ENCODE data around the gene ACOT7.

ACOT7 gene, protein sequence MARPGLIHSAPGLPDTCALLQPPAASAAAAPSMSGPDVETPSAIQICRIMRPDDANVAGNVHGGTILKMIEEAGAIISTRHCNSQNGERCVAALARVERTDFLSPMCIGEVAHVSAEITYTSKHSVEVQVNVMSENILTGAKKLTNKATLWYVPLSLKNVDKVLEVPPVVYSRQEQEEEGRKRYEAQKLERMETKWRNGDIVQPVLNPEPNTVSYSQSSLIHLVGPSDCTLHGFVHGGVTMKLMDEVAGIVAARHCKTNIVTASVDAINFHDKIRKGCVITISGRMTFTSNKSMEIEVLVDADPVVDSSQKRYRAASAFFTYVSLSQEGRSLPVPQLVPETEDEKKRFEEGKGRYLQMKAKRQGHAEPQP
- long read RNA-seq, transcript ACOT7-210 (9 exons, 1,403 nt), result major isoform, 291 of 312 reads
- long read RNA-seq, partial matches to known transcripts, result 11 of 312 reads
- long read RNA-seq, other reads (novel, unspliced or antisense), result 10 of 312 reads

- peak; percentile 63 to 80 for DNase-seq (ENCODE audit: low read depth in 1 of 2, low spot score in 1 of 2)
- H3K27ac ChIP-seq (replicated peaks), result peak within 1 kb of the TSS; percentile 85
These were observed at the start of gene ACOT7 for GRCh38 chr1:6393400-6394187. Gene ACOT7 (minus strand): TSS chr1:6393767. CDS start chr1:6393399, 368 bp downstream.

DNA sequence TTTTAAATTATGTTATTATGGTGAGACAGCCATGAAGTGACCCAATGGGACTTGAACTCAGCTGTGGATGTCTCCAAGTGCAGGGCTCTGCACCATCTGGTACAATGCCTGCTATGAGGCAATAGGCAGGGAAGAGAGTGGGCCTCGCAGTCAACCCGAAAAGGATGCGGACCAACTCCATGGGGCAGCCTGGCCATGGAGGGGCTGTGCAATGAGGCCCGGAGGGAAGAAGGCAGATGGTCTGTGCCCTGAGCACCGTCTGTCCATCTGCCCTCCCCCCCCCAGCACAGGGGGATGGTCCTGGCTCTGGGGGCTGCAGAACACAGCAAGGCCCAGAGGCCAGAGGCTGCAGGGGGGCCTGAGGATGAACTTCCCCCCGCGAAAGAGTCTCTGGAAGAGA, 48.0 kb upstream of the ACOT7 start:
- H3K27ac ChIP-seq (replicated peaks), result no peak overlapping the region
- DNase-seq (ENCODE audit: low read depth in 1 of 2, low spot score in 1 of 2), result no peak
- no peak for TF ChIP-seq REST (IDR thresholded peaks at IDR 0.05; ENCODE audit: insufficient replicate concordance, low read depth)
- no peak for TF ChIP-seq GABPA (IDR thresholded peaks at IDR 0.05; ENCODE audit: low read depth)
- TF ChIP-seq POLR2AphosphoS5 (IDR thresholded peaks at IDR 0.05; ENCODE audit: low read depth), result no peak
- TF ChIP-seq CTCF (IDR thresholded peaks at IDR 0.05; ENCODE audit: insufficient read depth, low read length), result no peak
- TF ChIP-seq SPI1 (IDR thresholded peaks at IDR 0.05; ENCODE audit: borderline replicate concordance, low read depth), result no peak
- no peak overlapping the region for H3K4me3 ChIP-seq (replicated peaks; ENCODE audit: insufficient read depth, low read length)
- H3K27me3 ChIP-seq (ENCODE audit: insufficient read depth, poor library complexity, severe bottlenecking), result peaks cover 14% of the 10 kb centered on the region

More at GRCh38 chr1:6393400-6394187, at the start of gene ACOT7:
- Histone ChIP-seq H3K27me3 (ENCODE audit: insufficient read depth, poor library complexity, severe bottlenecking) (no peaks in the 10 kb centered on the region), H3K4me3 (replicated peaks; ENCODE audit: insufficient read depth, low read length) (peak within 1 kb of the TSS; percentile 67)
- no peak for TF ChIP-seq REST (IDR thresholded peaks at IDR 0.05; ENCODE audit: insufficient replicate concordance, low read depth)
- no peak for TF ChIP-seq SPI1 (IDR thresholded peaks at IDR 0.05; ENCODE audit: borderline replicate concordance, low read depth)
- TF ChIP-seq POLR2AphosphoS5 (IDR thresholded peaks at IDR 0.05; ENCODE audit: low read depth), result peak; percentile 48; the same call in 1 of the 2 replicates
- TF ChIP-seq CTCF (IDR thresholded peaks at IDR 0.05; ENCODE audit: insufficient read depth, low read length), result no peak

GRCh38 chr1:6440198-6441126, 46.9 kb upstream of the ACOT7 start:
- no peak overlapping the region for H3K4me3 ChIP-seq (replicated peaks; ENCODE audit: insufficient read depth, low read length)
- DNase-seq (ENCODE audit: low read depth in 1 of 2, low spot score in 1 of 2), result no peak
- no peak for TF ChIP-seq CTCF (IDR thresholded peaks at IDR 0.05; ENCODE audit: insufficient read depth, low read length)
- no peak for TF ChIP-seq REST (IDR thresholded peaks at IDR 0.05; ENCODE audit: insufficient replicate concordance, low read depth)
- no peak for TF ChIP-seq POLR2AphosphoS5 (IDR thresholded peaks at IDR 0.05; ENCODE audit: low read depth)
- no peak for TF ChIP-seq SPI1 (IDR thresholded peaks at IDR 0.05; ENCODE audit: borderline replicate concordance, low read depth)
- TF ChIP-seq GABPA (IDR thresholded peaks at IDR 0.05; ENCODE audit: low read depth), result no peak

More at GRCh38 chr1:6440198-6441126, 46.9 kb upstream of the ACOT7 start:
- Histone ChIP-seq H3K27ac (replicated peaks) (no peak overlapping the region), H3K27me3 (ENCODE audit: insufficient read depth, poor library complexity, severe bottlenecking) (peaks cover 10% of the 10 kb centered on the region)

Measured in HL-60 (cell line).